NCI-H187 treated with DMSO at 0.1 percent for 48 hours (cell line): ENCODE data around the gene SCTR.

Source experiments
- DNase-seq: peaks from one replicate; lab custom pipeline; 2025; lab: John Stamatoyannopoulos, UW

SCTR gene

GRCh38 chr2:119487434-119488244 is 36.6 kb downstream of the SCTR start:
- no peak for DNase-seq

- no peak for DNase-seq
These were observed 37.4 kb downstream of the SCTR start for GRCh38 chr2:119486886-119487285.

GRCh38 chr2:119486196-119486827 is 38.0 kb downstream of the SCTR start:
- no peak for DNase-seq

GRCh38 chr2:119485336-119486110 is 38.8 kb downstream of the SCTR start:
- DNase-seq: no peak

GRCh38 chr2:119484834-119485233 is 39.4 kb downstream of the SCTR start:
- DNase-seq: no peak

GRCh38 chr2:119483896-119484718 is 40.2 kb downstream of the SCTR start:
- DNase-seq: no peak

- DNase-seq: no peak
These were observed 40.9 kb downstream of the SCTR start for GRCh38 chr2:119483395-119483753.

GRCh38 chr2:119482481-119483394 is 41.5 kb downstream of the SCTR start:
- no peak for DNase-seq

- DNase-seq: no peak
These were observed 42.5 kb downstream of the SCTR start for GRCh38 chr2:119481501-119482455.

GRCh38 chr2:119480718-119481142 is 43.6 kb downstream of the SCTR start:
- DNase-seq: no peak

- no peak for DNase-seq
These were observed 44.1 kb downstream of the SCTR start for GRCh38 chr2:119480184-119480583.

- no peak for DNase-seq
These were observed 45.3 kb downstream of the SCTR start for GRCh38 chr2:119478978-119479295.

GRCh38 chr2:119478188-119478977 is 45.9 kb downstream of the SCTR start:
- no peak for DNase-seq

GRCh38 chr2:119477113-119477505 is 47.2 kb downstream of the SCTR start:
- no peak for DNase-seq

GRCh38 chr2:119476301-119477112 is 47.8 kb downstream of the SCTR start:
- DNase-seq: no peak

GRCh38 chr2:119475857-119476244 is 48.4 kb downstream of the SCTR start:
- DNase-seq: no peak

GRCh38 chr2:119475225-119475856 is 48.9 kb downstream of the SCTR start:
- no peak for DNase-seq
